GM23338 (cell line): ENCODE results near the gene EPHB6. TPM values are rescaled to one million over a fixed set of nuclear protein-coding genes. Genes with fewer than 3 reads are reported as not detected.

Source experiments
- ATAC-seq: fragments of 200-7000 bp; cut with Tn5 transposase; 3 replicates; pipeline ENCODE4 v1.9.1; 2020
- DNase-seq: peaks from one replicate; pipeline ENCODE4 v3.0.0-alpha.2; 2015; ENCODE audit warnings: low spot score
- H2AFZ ChIP-seq: fragments of 200-600 bp; sonication (generic); 2 replicates; pipeline ENCODE4 v1.8.0; 2016; ENCODE audit warnings: antibody characterized with exemption, mild to moderate bottlenecking, moderate library complexity
- H3F3A ChIP-seq: fragments of 200-600 bp; sonication (generic); replicated peaks from 2 replicates; pipeline ENCODE4 v1.8.0; 2017; ENCODE audit warnings: antibody characterized with exemption, mixed run types, low read depth
- H3K27ac ChIP-seq: fragments of 200-600 bp; sonication (generic); 2 replicates; pipeline ENCODE4 v1.6.1; 2016; ENCODE audit warnings: low read depth
- H3K27me3 ChIP-seq: fragments of 200-600 bp; sonication (generic); 2 replicates; pipeline ENCODE4 v1.8.0; 2016; ENCODE audit warnings: mild to moderate bottlenecking, mixed run types, moderate library complexity; ENCODE audit not compliant: insufficient read depth
- H3K36me3 ChIP-seq: fragments of 200-600 bp; sonication (generic); 2 replicates; pipeline ENCODE4 v1.8.0; 2016; ENCODE audit warnings: mild to moderate bottlenecking; ENCODE audit not compliant: insufficient read depth
- H3K4me1 ChIP-seq: fragments of 200-600 bp; sonication (generic); 2 replicates; pipeline ENCODE4 v1.8.0; 2016; ENCODE audit warnings: mild to moderate bottlenecking, moderate library complexity; ENCODE audit not compliant: insufficient read depth
- H3K4me2 ChIP-seq: fragments of 200-600 bp; sonication (generic); 2 replicates; pipeline ENCODE4 v1.7.1; 2017; ENCODE audit warnings: mixed run types
- H3K4me3 ChIP-seq: fragments of 200-600 bp; sonication (generic); 2 replicates; pipeline ENCODE4 v1.6.1; 2016; ENCODE audit warnings: mixed run types
- H3K79me2 ChIP-seq: fragments of 200-600 bp; sonication (generic); replicated peaks from 2 replicates; pipeline ENCODE4 v1.8.0; 2017; ENCODE audit warnings: mild to moderate bottlenecking; ENCODE audit not compliant: insufficient read depth
- H3K9me2 ChIP-seq: fragments of 200-600 bp; sonication (generic); 2 replicates; pipeline ENCODE4 v1.8.0; 2017; ENCODE audit not compliant: insufficient read depth
- H4K20me1 ChIP-seq: fragments of 200-600 bp; sonication (generic); replicated peaks from 2 replicates; pipeline ENCODE4 v1.8.0; 2017; ENCODE audit warnings: mild to moderate bottlenecking; ENCODE audit not compliant: insufficient read depth
- H3K27ac Mint-ChIP-seq: 2 replicates; pipeline ENCODE4 v1.8.0; 2020; ENCODE audit warnings: inconsistent platforms, mild to moderate bottlenecking, moderate library complexity, mixed read lengths
- H3K27me3 Mint-ChIP-seq: 3 replicates; pipeline ENCODE4 v1.8.0; 2022; ENCODE audit warnings: low read depth, mild to moderate bottlenecking, moderate library complexity, mixed read lengths, inconsistent platforms; ENCODE audit not compliant: insufficient read depth, poor library complexity
- H3K36me3 Mint-ChIP-seq: 3 replicates; pipeline ENCODE4 v1.8.0; 2021; ENCODE audit warnings: low read depth, mild to moderate bottlenecking, inconsistent platforms, moderate library complexity, mixed read lengths
- H3K4me1 Mint-ChIP-seq: 3 replicates; pipeline ENCODE4 v1.8.0; 2020; ENCODE audit warnings: mild to moderate bottlenecking, inconsistent platforms, mixed read lengths
- H3K4me3 Mint-ChIP-seq: 3 replicates; pipeline ENCODE4 v1.8.0; 2021; ENCODE audit warnings: moderate library complexity, mild to moderate bottlenecking, inconsistent platforms, mixed read lengths
- H3K9me3 Mint-ChIP-seq: 3 replicates; pipeline ENCODE4 v1.8.0; 2020; ENCODE audit warnings: moderate library complexity, mild to moderate bottlenecking, inconsistent platforms, mixed read lengths
- CREB1 ChIP-seq: fragments of 250-450 bp; sonication (Bioruptor Pico); IDR thresholded peaks from 2 replicates; pipeline ENCODE4 v1.5.0; 2020; ENCODE audit warnings: low read depth, mild to moderate bottlenecking, moderate library complexity
- CTCF ChIP-seq, 2 experiments: fragments of 200-600 bp in 1 of 2; sonication (generic) in 1 of 2; conservative IDR thresholded peaks; 2 replicates each; pipeline versions ENCODE4 v1.5.1 to v1.6.1; 2016 to 2017; ENCODE audit warnings: antibody characterized with exemption in 2 of 2, low read depth in 2 of 2, mild to moderate bottlenecking in 2 of 2, moderate library complexity in 1 of 2
- ETS1 ChIP-seq: IDR thresholded peaks from 2 replicates; pipeline ENCODE4 v1.6.1; 2016; ENCODE audit warnings: antibody characterized with exemption
- EZH2phosphoT487 ChIP-seq: fragments of 200-600 bp; sonication (generic); IDR thresholded peaks from one replicate; pipeline ENCODE4 v1.8.1; 2018; ENCODE audit warnings: antibody characterized with exemption; ENCODE audit not compliant: unreplicated experiment
- NANOG ChIP-seq: IDR thresholded peaks from 2 replicates; pipeline ENCODE4 v1.6.1; 2016; ENCODE audit warnings: antibody characterized with exemption, borderline replicate concordance
- POLR2AphosphoS5 ChIP-seq: IDR thresholded peaks from 2 replicates; pipeline ENCODE4 v1.6.1; 2016; ENCODE audit warnings: antibody characterized with exemption, low read depth
- STAT1 ChIP-seq: IDR thresholded peaks from one replicate; pipeline ENCODE4 v1.6.1; 2016; ENCODE audit warnings: antibody characterized with exemption; ENCODE audit not compliant: unreplicated experiment
- ZNF114 ChIP-seq: fragments of 250-450 bp; sonication (Bioruptor Pico); IDR thresholded peaks from 2 replicates; pipeline ENCODE4 v1.5.0; 2020; ENCODE audit warnings: mild to moderate bottlenecking, moderate library complexity
- ZNF331 ChIP-seq: fragments of 250-450 bp; sonication (Bioruptor Pico); IDR thresholded peaks from 2 replicates; pipeline ENCODE4 v1.5.0; 2020; ENCODE audit warnings: low read depth, mild to moderate bottlenecking, moderate library complexity
- ZNF462 ChIP-seq: fragments of 250-450 bp; sonication (Bioruptor Pico); IDR thresholded peaks from 2 replicates; pipeline ENCODE4 v1.5.0; 2020; ENCODE audit warnings: mild to moderate bottlenecking, moderate library complexity
- polyA plus RNA-seq: library from polyadenylated mRNA; unstranded; fragments of >200 nt; fragmentation: Nextera tagmentation; extraction: Ambion mirVana; gene quantifications from 2 replicates; pipeline ENCODE4 v1.2.1, GENCODE V29; 2016
- total RNA-seq: library from RNA; depleted of rRNA; stranded (reverse); fragments of >200 nt; shearing (Covaris generic); gene quantifications from 2 replicates; pipeline ENCODE4 v1.2.3, GENCODE V29; 2014

Gene EPHB6
- total and polyA plus RNA-seq, 2 experiments from 2014 or later = 20.8 to 27.5 TPM

GRCh38 chr7:142847353-142847752 is 7.5 kb upstream of the EPHB6 start:
- DNase-seq = no peak
- Histone ChIP-seq H3K4me1 (no peaks in the 10 kb centered on the region), H3F3A (no peaks in the 10 kb centered on the region), H3K9me2 (no peaks in the 10 kb centered on the region), H3K27me3 (no peaks in the 10 kb centered on the region), H3K4me3 (no peak overlapping the region), H3K79me2 (no peaks in the 10 kb centered on the region), H3K36me3 (no peaks in the 10 kb centered on the region), H3K4me2 (no peak overlapping the region), H3K27ac (no peak overlapping the region), H4K20me1 (no peaks in the 10 kb centered on the region), H2AFZ (no peak overlapping the region)
- Mint-ChIP-seq H3K4me3 (no peak overlapping the region), H3K27me3 (peaks cover under 1% of the 10 kb centered on the region), H3K36me3 (no peaks in the 10 kb centered on the region), H3K27ac (no peak overlapping the region), H3K4me1 (no peaks in the 10 kb centered on the region), H3K9me3 (no peaks in the 10 kb centered on the region)
- no peak for ATAC-seq
- TF ChIP-seq EZH2phosphoT487 = no peak
- no peak for TF ChIP-seq STAT1
- no peak for TF ChIP-seq ZNF114 (CRISPR knock-in tag)
- TF ChIP-seq ETS1 = no peak
- no peak for TF ChIP-seq NANOG
- TF ChIP-seq CTCF (conservative IDR thresholded peaks at IDR 0.05; ENCODE audit: low read depth in 2 of 2) = no peak
- TF ChIP-seq POLR2AphosphoS5 = no peak

- H3K27me3 ChIP-seq = peaks cover 9% of the 10 kb centered on the region
- Mint-ChIP-seq H3K27ac (no peak overlapping the region), H3K36me3 (no peaks in the 10 kb centered on the region), H3K4me1 (peaks cover 11% of the 10 kb centered on the region), H3K9me3 (no peaks in the 10 kb centered on the region), H3K27me3 (peaks cover 12% of the 10 kb centered on the region), H3K4me3 (no peak overlapping the region)
- H3K9me2 ChIP-seq = no peaks in the 10 kb centered on the region
- H3K4me3 ChIP-seq = no peak overlapping the region
- H3F3A ChIP-seq = no peaks in the 10 kb centered on the region
- H3K36me3 ChIP-seq = no peaks in the 10 kb centered on the region
- no peak overlapping the region for H3K27ac ChIP-seq
- H3K4me1 ChIP-seq = peaks cover 11% of the 10 kb centered on the region
- DNase-seq (no peak), ATAC-seq (no peak)
- no peaks in the 10 kb centered on the region for H4K20me1 ChIP-seq
- TF ChIP-seq EZH2phosphoT487 = no peak
- no peak for TF ChIP-seq STAT1
- no peak for TF ChIP-seq ZNF114 (CRISPR knock-in tag)
- TF ChIP-seq ZNF331 = no peak
- no peak for TF ChIP-seq CREB1
- TF ChIP-seq CTCF (conservative IDR thresholded peaks at IDR 0.05; ENCODE audit: low read depth in 2 of 2) = no peak
- TF ChIP-seq ZNF462 (CRISPR knock-in tag) = no peak
- H2AFZ ChIP-seq = no peak overlapping the region
- H3K79me2 ChIP-seq = no peaks in the 10 kb centered on the region
- no peak overlapping the region for H3K4me2 ChIP-seq
These were observed 3.6 kb upstream of the EPHB6 start for GRCh38 chr7:142851269-142851668.
